Ascending aorta (tissue), 2 donors: ENCODE results near the gene NUP214. TPM values are rescaled to one million over a fixed set of nuclear protein-coding genes. Genes with fewer than 3 reads are reported as not detected.

Experiments used
- DNase-seq, 2 donors: peaks; one replicate each; pipeline ENCODE4 v3.0.0-alpha.2; 2019; ENCODE audit warnings: low spot score in 2 of 2
- H3K27ac ChIP-seq, 2 donors: fragments of 200-600 bp; sonication (generic); one replicate each; pipeline ENCODE4 v1.5.1; 2016 to 2017; ENCODE audit warnings: mild to moderate bottlenecking in 1 of 2
- H3K27me3 ChIP-seq: fragments of 200-600 bp; sonication (generic); one replicate; pipeline ENCODE4 v1.5.1; 2017
- H3K36me3 ChIP-seq, 2 donors: fragments of 200-600 bp; sonication (generic); one replicate each; pipeline ENCODE4 v1.5.1; 2016
- H3K4me1 ChIP-seq, 2 donors: fragments of 200-600 bp; sonication (generic); one replicate each; pipeline ENCODE4 v1.5.1; 2016 to 2017; ENCODE audit warnings: mild to moderate bottlenecking in 1 of 2
- H3K4me3 ChIP-seq, 2 donors: fragments of 200-600 bp; sonication (generic); one replicate each; pipeline ENCODE4 v1.5.1; 2016 to 2017; ENCODE audit warnings: mild to moderate bottlenecking in 1 of 2
- H3K9me3 ChIP-seq, 2 donors: fragments of 200-600 bp; sonication (generic); one replicate each; pipeline ENCODE4 v1.5.1; 2016
- CTCF ChIP-seq, 3 experiments: fragments of 200-600 bp in 2 of 3; fragments of 450-650 bp in 1 of 3; sonication (generic) in 2 of 3; IDR thresholded peaks; one replicate each; pipeline ENCODE4 v1.5.1; 2016 to 2019; ENCODE audit warnings: antibody characterized with exemption in 3 of 3, mild to moderate bottlenecking in 1 of 3, moderate library complexity in 1 of 3
- intact Hi-C: fragments of 100-400 bp; cut with DNase I; formaldehyde crosslinking; loops from one replicate; pipeline ENCODE4 v1.15.1; 2023
- total RNA-seq: library from RNA; depleted of rRNA; stranded (reverse); fragments of >200 nt; gene quantifications from one replicate; pipeline ENCODE4 v1.1.0, GENCODE V29; 2016

NUP214 gene
- total RNA-seq, 1 donor from 2014 or later = 234 TPM

DNA sequence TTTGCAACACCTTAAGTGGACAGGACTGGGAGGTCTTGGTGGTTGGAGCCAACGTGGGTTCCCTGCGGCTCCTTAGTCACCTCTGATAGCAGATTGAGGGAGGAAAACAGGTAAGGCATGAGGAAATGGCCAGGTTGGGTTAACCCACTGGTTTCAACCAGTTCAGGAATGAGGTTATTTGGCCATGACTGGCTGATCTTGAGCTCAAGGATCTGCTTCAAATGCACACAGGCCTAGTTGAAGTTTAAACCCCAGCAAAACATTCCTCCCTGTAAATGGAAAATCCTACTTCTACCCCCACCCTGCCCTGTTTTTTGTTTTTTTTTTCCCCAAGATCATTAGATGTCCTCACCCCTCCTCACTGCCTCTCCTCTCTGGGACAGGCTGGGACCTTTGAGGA lies 3.2 kb upstream of the NUP214 start:
- no peak for DNase-seq
- no peaks in the 10 kb centered on the region for H3K9me3 ChIP-seq
- TF ChIP-seq CTCF (IDR thresholded peaks at IDR 0.05) = no peak
- no peak overlapping the region for H3K4me3 ChIP-seq
- H3K27me3 ChIP-seq = no peaks in the 10 kb centered on the region
- no peaks in the 10 kb centered on the region for H3K36me3 ChIP-seq
- peaks cover 8 to 13% of the 10 kb centered on the region in 2 donors for H3K4me1 ChIP-seq
- intact Hi-C loops = loop anchor here (10.0 kb wide), 2 partner anchors 427 to 1233 kb away; partner anchors contain the start of genes EXOSC2 and SETX
- no peak overlapping the region for H3K27ac ChIP-seq

DNA sequence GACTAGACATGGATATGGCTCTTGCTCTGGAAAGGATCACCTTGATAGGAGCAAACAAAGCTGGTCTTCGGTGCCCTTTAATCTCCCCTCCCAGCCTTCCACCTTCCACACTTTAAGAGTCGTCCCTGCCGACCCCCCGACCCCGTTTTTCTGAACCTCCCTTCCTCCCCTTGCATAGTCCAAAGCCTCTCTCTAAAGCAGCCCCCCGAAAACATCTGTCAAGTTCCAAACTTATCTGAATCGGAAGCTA lies 423 bp upstream of the NUP214 start:
- Histone ChIP-seq H3K27me3 (no peaks in the 10 kb centered on the region), H3K4me1 (peaks cover 8 to 14% of the 10 kb centered on the region in 2 donors), H3K27ac (peak overlapping the region; percentile 72 to 76), H3K9me3 (no peaks in the 10 kb centered on the region), H3K4me3 (peak overlapping the region; percentile 60 to 99), H3K36me3 (peaks cover 26 to 27% of the 10 kb centered on the region in 2 donors)
- intact Hi-C loops = loop anchor here (10.0 kb wide), 2 partner anchors 430 to 1230 kb away; partner anchors contain the start of genes EXOSC2 and SETX
- DNase-seq = no peak
- TF ChIP-seq CTCF (IDR thresholded peaks at IDR 0.05) = no peak

GRCh38 chr9:131126059-131126426 lies 657 bp downstream of the NUP214 start:
- peaks cover 8 to 14% of the 10 kb centered on the region in 2 donors for H3K4me1 ChIP-seq
- peaks cover 36 to 38% of the 10 kb centered on the region in 2 donors for H3K36me3 ChIP-seq
- no peak for TF ChIP-seq CTCF (IDR thresholded peaks at IDR 0.05)
- intact Hi-C loops = loop anchor here (10.0 kb wide), 2 partner anchors 431 to 1229 kb away; partner anchors contain the start of genes EXOSC2 and SETX
- no peak for DNase-seq
- peak overlapping the region; percentile 60 to 99 for H3K4me3 ChIP-seq
- peak overlapping the region; percentile 76 to 89 for H3K27ac ChIP-seq
- no peaks in the 10 kb centered on the region for H3K9me3 ChIP-seq
- H3K27me3 ChIP-seq = no peaks in the 10 kb centered on the region

DNA sequence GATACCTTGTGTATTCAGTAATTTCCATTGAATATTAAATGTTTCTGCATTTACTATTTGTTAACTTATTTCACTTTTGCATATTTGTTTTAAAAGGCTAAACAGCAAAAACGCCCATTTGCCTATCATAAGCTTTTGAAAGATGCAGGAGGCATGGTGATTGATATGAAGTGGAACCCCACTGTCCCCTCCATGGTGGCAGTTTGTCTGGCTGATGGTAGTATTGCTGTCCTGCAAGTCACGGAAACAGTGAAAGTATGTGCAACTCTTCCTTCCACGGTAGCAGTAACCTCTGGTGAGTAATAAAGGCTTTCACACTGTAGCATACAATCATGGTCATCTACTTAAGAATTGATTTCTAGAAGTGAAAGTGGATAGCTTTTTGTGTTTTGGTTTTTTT lies 3.8 kb downstream of the NUP214 start:
- no peak for DNase-seq
- no peak overlapping the region for H3K27ac ChIP-seq
- H3K4me3 ChIP-seq = no peak overlapping the region
- no peak for TF ChIP-seq CTCF (IDR thresholded peaks at IDR 0.05)
- H3K9me3 ChIP-seq = no peaks in the 10 kb centered on the region
- H3K27me3 ChIP-seq = no peaks in the 10 kb centered on the region
- intact Hi-C loops = loop anchor here (10.0 kb wide), 2 partner anchors 434 to 1226 kb away; partner anchors contain the start of genes EXOSC2 and SETX
- H3K4me1 ChIP-seq = peaks cover 8 to 14% of the 10 kb centered on the region in 2 donors
- peaks cover 59 to 70% of the 10 kb centered on the region in 2 donors for H3K36me3 ChIP-seq

- Histone ChIP-seq H3K4me1 (no peaks in the 10 kb centered on the region), H3K4me3 (no peak overlapping the region), H3K27me3 (no peaks in the 10 kb centered on the region), H3K9me3 (no peaks in the 10 kb centered on the region), H3K36me3 (peaks cover 79 to 99% of the 10 kb centered on the region in 2 donors), H3K27ac (no peak overlapping the region)
- no peak for DNase-seq
- no peak for TF ChIP-seq CTCF (IDR thresholded peaks at IDR 0.05)
- intact Hi-C loops = no loop called here
Measured at GRCh38 chr9:131138676-131139075, 13.3 kb downstream of the NUP214 start.

DNA sequence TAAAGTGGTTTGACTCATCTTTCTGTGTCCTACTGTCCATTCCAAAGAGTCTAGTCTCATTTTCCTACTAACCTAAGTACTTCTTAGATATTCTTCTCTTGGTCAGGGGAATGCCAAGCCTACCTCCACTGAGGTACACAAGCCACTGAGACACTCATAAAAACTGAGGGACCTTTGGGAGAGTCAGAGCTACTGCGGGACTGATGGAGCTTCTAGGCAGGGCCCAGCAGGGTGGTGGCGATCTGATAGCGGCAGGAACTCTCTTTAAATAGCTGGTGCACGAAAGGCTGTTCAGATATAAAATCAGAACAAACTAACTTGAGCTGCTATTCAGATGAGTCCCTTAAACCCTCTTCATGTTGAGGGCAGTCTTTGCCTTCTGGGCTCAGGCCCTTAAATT lies 14.7 kb downstream of the NUP214 start:
- TF ChIP-seq CTCF (IDR thresholded peaks at IDR 0.05) = no peak
- DNase-seq = no peak
- Histone ChIP-seq H3K4me1 (no peaks in the 10 kb centered on the region), H3K27me3 (no peaks in the 10 kb centered on the region), H3K27ac (no peak overlapping the region), H3K36me3 (peaks cover 77 to 99% of the 10 kb centered on the region in 2 donors), H3K4me3 (no peak overlapping the region), H3K9me3 (no peaks in the 10 kb centered on the region)
- intact Hi-C loops = no loop called here
